GM18870 (cell line): ENCODE results near the gene SPA17.

Experiments used
- ATAC-seq: cut with Tn5 transposase; IDR thresholded peaks from one replicate; pipeline ENCODE4 v1.9.1; 2021; ENCODE audit warnings: moderate library complexity; ENCODE audit not compliant: unreplicated experiment

Gene SPA17

DNA sequence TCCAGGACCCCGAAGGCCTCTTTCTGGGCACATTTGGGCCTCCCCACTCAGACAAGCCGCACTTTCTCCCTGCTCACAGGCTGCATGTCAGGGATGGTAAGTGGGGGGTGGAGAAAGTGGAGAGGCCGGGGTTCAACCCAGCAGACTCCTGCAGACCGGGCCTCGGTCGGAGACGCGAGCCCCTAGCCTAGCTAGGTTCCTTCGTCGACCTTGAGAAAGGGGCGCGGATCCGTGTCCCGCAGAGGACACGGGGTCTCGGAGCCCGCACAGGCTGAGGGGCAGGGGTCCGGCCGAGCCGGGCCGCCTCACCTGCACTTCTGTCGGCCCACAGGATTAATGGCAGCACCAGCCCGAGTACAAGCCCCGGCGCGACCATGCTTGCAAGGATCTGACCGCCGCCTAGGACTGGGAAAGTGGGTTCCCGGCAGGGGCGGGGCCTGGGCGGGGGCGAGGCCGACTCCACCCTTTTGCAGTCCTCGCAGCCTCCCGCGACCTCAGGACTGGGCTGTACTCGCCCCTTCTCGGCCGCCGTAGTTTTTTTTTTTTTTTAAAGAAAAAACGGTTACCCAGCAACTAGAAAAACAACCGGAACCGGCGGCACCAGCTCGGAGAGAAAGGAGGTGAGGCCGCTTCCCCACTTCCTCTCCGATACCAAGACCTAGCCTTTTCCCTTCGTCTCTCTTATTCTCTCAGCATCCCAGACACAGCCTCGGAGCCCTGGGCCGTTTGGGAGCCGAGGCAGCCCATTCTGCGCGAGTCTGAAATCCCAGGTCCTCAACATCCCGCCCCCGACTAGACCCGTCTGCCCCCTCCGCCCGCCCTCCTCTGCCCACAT lies at the start of gene SPA17, which contains the start of gene SIAE:
Gene SPA17 (plus strand): TSS at position 572 of the 835 bp plus-strand sequence. CDS start 1,361 bp downstream, outside the sequence.
Gene SIAE (minus strand): TSS at position 407 of the 835 bp plus-strand sequence. CDS start 31 bp downstream, at position 376.
- ATAC-seq = peak; percentile 66

GRCh38 chr11:124625504-124626168 lies 48.1 kb upstream of the SPA17 start:
- ATAC-seq = no peak

- ATAC-seq = no peak
These were observed 46.2 kb upstream of the SPA17 start for GRCh38 chr11:124627546-124627945.

DNA sequence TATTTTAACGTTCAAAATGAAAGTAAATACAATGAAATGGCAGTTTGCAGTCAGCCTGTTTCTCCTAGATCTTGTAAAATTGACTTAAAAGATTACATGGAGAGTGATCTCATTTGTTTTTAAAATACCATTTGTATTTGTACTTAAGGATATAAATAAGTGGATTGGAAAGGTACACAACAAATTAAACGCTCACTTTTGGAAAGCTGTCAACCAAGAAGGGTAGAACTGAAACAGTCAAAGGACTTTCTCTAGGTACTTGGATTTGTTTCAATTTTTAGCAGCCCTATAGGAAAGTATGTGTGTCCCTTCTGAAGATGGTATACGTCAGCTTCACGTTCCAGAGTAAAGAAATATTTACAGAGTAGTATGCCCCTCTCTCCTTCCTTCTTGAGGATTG lies 43.7 kb upstream of the SPA17 start:
- ATAC-seq = no peak

DNA sequence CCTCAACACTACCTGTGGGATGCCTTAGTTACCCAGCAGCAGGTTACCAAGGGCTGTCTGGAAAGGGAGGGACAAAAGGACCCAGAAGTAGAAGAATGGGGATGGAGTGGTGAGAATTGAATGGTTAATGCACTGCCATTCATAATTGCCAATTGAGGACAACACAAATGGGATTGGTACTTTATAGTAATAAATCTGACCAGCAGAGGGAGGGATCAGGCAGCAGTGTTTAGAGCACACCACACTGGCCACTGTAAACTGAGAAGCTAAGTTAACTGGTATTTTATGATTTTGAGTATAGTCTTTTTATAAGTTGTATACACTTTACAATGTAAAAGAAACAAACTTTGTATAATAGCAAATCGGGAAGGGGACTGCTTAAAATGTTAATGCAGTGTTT lies 40.3 kb upstream of the SPA17 start:
- ATAC-seq = no peak

DNA sequence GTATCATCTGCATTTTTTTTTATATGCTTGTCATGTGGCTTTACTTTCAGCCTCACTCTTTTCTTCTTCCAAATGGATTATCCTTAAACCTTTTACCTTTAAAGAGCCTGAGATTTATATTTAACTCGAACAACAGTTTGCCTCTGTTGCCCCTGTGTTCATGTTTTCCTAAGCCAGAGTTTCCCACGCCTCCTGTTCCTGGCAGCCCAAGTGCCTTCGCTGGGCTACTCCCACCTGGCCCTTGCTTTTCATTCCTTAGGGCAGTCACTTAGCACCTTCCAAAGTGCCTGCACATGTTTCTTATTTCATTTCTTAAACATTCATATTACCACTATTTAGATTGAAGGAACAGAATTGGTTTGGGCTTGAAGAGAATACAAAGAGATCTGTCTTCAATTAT lies 37.8 kb upstream of the SPA17 start:
- no peak for ATAC-seq

GRCh38 chr11:124638500-124638899 lies 35.2 kb upstream of the SPA17 start:
- ATAC-seq = no peak

DNA sequence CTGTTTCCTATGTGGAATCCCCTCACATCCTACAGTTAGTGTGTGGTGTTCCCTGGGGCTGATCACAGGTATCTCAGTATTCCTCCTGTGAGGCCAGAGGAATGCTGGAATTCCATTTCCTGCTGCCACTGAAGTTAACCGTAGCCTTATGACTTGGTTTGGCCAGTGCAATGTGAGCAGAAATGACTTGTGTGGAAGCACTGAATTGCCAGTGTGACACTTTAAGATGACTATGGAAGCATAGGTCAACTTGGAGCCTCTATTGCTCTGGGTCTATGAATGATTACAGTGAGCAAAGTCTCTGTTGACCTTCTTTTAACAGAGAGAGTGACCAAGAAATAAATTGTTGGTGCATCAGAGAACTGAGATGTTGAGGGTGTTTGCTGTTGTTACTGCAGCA lies 34.5 kb upstream of the SPA17 start:
- no peak for ATAC-seq

DNA sequence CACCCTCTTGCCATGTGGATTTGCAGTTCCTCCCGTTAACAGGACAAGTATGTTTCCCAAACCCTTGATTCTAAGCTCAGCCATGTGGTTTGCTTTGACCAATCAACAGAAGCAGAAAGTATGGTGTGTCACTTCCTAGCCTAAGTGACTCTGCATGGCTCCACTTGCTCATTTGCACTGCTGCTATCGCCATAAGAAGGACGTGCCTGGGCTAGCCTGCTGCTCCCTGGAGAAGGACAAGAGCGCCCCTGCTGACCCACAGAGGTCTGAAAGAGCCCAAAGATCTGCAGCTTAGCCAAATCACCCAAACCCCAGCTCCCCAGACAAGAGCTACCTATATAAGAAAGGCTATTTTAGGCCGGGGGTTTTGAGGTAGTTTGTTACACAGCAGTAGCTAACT lies 33.0 kb upstream of the SPA17 start:
- ATAC-seq = no peak

DNA sequence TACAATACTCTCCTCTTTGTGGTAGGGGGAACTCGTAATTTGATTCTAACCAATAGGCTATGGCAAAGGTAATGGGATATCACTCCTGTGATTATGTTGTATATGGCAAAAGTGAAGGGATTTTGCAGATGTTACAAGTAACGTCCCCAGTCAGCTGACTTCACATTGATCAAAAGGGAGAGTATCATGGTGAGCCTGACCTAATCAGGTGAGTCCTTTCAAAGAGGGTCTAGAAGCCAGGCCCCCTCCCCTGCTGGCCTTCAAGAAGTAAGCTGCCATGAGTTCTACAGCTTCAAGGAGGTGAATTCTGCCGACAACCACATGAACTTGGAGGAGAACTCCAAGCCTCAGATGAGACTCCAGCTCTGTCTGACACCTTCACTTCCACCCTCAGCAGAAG lies 31.1 kb upstream of the SPA17 start:
- no peak for ATAC-seq

DNA sequence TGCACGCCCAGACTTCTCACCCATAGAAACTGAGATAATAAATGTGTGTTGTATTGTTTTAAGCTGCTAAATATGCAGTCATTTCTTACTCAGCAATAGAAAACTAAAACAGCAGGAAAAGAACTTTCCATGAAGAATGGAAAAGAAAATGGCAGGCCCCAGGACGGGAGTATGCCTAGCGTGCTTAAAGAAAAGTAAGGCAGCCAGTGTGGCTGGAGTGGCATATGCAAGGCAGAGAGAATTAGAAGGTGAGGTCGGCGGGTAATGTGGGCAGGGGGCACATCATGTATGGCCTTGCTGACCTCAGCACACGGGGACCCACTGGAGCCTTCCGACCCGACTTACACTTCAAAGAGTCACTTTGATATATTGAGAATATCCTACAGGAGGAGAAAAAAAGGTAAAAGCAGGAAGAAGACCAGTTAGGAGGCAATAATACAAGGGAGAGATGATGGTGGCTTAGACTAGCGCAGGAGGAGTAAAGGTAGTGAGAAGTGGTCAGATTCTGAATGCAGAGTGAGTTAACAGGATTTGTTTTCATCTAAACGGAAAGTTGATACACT lies 30.6 kb upstream of the SPA17 start:
- ATAC-seq = no peak

DNA sequence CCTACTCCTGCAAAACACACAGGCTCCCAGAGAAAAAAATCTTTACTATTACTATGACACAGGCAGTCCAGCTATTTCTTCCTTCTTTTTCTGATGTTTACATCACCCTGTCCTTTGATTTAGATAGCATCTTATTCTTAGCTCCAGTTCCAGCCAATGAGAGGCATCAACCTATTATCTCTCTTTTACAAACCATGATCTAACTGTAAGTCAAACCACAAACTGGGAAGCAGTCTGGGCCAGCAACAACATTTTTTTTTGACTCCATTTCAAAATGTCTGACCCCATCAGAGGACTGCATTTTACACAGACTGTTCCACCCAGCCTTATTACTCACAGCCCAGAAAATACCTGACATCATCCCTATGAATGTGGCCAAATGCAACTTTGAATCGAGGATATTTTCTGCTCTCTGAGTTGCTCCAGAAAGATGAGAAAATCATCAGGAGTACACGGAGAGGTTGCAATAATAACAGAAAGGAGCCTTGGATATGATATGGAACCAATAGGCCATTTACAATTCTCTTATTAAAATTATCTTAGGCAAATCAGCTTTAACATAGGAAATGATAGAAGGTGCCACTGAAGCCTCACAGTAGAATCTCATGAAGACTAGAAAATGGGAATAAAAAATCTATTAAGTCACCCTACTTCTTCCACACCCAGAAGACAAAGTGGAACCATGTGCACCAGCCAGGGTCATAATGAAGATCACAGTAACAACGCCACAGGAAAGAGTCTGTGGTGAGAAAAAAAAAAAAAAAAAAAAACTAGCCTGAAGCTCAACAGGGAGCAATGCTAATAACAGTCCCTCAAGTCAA lies 29.9 kb upstream of the SPA17 start:
- no peak for ATAC-seq

DNA sequence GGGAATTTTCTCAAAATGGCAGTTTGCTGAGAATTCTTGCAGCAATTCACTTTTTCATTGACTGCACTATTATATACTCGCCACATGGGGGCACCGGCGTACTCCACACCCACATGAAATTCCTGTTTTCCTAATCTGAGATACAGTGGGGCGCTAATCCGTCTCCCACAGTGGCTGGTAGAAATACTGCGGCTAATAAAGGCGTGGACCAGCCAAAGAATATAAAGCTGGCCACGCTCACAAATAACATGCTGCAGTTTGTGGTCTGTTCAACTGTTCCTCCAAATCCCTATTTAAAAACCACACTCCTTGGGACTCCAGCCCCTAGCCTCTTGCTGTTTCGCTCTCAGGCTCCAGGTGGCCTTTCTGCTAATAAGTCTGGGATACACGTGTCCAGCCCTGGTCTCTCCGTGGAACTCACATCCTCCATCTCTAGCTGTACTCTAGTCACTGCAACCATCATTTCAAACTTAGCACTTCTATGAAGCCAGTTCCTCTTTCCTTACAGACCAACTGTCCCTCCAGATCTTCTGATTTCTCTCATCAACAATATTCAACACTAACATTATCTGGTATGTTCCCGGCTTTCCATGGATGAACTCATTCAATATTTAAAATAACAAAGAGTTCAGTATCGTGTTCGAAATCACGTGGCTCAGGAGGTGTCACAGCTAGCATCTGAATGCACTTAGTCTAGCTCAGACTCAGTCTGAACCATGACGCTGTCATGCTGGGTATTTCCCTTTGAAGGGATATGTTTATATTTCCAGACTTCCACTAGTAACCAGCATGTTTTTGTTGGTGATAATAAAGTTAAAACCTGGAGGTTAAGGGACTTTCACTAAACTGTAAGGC lies 29.1 kb upstream of the SPA17 start:
- ATAC-seq = no peak

- ATAC-seq = no peak
These were observed 27.6 kb upstream of the SPA17 start for GRCh38 chr11:124646148-124646547.

GRCh38 chr11:124648610-124649009 lies 25.1 kb upstream of the SPA17 start:
- ATAC-seq = no peak

DNA sequence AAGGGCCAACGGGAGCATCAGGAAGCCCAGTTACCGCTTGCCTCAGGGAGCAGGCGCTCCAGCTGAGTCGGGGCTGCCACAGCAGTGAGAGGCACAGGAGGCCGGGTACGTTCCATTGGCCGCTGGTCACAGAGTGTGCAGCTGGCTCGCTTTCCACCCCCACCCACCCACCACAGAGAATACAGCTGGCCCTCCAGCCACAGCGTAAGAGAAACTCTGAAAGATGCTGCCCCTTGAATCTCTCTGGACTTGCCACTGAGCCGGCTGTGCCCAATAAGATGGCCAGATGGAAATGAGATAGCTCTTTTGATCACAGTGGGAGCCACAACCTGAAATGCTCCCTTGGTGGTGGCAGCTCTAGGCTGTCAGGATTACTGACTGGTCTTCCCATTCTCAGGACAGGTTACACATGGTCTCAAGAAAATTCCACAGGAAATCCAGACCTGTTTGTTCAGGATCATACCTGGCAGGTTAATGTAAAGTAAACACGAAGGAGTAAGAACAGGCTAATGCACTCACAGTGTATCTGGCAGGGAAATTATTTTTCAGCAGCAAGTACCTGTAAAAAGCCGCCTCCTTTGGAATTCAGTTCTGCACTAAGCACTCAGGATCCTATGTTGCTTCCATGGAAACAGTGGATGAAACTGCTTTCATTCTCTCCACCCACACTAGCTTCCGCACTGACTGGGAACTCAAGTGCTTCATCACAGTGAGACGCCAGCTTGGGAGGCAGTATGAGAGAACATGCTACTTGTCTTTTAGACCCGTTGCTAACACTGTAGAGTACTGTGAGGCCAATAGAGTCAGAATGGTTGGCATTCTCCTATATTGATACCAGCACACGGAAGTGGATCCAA lies 16.7 kb upstream of the SPA17 start:
- ATAC-seq = no peak

- no peak for ATAC-seq
These were observed 15.8 kb upstream of the SPA17 start for GRCh38 chr11:124657904-124658303.

DNA sequence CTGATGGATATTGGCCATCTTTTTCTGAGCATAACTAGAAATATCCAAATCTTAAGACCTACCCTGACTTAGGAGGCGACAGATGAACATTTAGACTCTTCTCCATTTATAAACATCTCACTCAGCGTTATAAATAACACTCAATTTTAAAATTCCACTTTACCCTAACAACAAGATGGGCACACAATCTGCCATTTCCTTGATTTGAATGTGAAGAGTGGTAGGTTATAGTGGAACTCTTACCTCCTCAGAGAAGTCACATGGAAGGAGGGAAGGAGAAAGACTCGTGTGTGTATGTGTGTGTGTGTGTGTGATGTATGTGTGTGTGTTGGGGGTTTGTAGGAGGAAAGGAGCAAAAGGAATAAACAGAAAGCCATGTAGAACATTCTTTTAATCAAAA lies 15.2 kb upstream of the SPA17 start:
- no peak for ATAC-seq

DNA sequence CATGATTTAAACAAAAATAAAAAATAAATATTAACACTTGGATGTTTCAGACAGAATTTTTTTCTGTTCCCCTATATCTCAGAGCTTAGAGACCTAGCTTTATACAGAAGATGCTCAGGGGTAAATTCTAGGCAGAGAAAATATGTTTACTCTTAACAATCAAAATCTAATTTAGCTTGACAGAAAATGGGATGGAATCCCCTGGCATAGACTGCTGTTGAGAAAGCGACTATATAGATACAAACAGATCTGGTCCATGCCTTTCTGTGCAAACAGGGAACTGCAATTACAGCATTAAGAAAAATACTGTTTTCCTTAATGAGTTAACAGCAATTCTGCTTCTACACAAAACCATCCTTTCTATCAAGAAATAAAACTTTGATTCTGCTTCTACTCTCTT lies 14.7 kb upstream of the SPA17 start:
- no peak for ATAC-seq
